Measurements from ENCODE around the gene EYS.
"Not testable (repeated sequence)": the region's sequence is repeated elsewhere in the genome, so short reads cannot be mapped to it uniquely, and the experiment has no call there.

EYS gene

DNA sequence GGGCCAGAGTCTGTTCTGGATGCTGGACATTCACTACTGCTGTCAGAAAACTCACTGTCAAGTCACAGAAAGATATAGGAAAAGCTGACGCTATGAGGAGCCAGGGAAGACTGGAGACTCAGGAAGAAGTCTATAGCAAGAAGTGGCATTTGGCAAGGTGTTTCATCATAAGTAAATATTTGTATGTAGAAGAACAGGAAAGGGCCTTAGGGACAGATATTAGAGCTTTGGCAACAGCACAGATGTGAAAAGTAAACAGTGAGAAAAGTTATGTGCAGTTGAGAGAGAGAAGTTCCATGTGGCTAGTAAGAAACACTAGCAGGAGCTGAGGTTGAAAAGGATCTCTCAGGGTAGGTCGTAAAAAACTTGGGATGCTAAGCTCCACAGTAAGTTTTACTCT, 1202.5 kb downstream of the EYS start:
- no peak for DNase-seq (ENCODE audit: extremely low read depth in 1 of 2, low read depth in 1 of 2)

DNA sequence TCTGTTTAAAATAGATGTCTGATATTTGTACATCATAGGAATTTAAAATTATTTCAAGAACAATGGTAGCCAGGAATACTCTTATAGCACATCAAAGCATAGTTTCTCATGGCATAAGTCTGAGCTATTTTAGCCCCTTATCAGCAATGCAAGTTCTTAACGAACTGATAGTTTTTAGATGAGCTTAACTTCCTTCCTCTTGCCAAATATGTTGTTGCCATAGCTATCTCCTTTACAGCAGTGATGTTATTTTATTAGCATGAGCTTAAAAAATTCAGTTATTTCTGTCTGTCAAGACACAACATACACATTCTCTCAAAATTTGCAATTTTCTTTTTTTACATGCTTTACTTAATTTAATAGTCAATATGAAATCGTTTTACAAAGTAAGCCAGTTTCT, 1204.2 kb downstream of the EYS start:
- no peak for DNase-seq (ENCODE audit: extremely low read depth in 1 of 2, low read depth in 1 of 2)

DNA sequence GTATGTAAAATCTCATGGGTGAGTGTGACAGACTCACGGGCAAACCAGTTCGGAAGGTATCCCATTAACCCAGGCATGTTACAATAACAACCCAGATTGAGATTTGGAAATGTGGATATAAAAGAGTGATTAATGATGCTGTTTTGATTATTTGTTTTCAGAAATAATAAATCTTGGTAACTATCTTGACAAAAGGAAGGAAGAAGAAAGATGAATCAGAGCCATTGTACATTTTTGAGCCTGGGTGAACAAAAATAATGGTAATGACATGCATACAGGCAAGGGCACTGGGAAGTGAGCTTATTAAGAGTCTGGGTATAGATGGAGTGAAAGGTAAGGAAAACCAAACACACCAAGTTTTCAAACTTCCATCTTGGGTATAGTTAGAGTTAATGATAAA, 1209.4 kb downstream of the EYS start:
- no peak for DNase-seq (ENCODE audit: extremely low read depth in 1 of 2, low read depth in 1 of 2)

DNA sequence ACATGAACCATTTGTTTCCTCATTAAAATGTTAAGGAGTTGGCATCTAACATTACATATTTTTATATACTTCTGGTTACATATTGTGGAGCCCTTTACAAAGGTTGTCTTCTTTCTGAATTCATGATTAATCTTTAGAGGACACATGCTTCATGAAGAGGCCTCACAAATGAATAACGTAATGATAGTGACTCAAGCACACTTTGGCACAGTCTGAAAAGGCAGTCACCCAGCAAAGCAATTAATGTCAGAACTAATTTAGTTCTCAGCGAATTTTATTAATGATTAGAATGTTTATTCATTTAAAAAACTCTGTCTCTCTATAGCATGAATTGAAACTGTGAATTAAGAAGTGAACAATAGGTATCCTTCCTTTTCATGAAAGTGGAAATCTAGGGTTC, 1217.3 kb downstream of the EYS start:
- DNase-seq (ENCODE audit: extremely low read depth in 1 of 2, low read depth in 1 of 2) = no peak

DNA sequence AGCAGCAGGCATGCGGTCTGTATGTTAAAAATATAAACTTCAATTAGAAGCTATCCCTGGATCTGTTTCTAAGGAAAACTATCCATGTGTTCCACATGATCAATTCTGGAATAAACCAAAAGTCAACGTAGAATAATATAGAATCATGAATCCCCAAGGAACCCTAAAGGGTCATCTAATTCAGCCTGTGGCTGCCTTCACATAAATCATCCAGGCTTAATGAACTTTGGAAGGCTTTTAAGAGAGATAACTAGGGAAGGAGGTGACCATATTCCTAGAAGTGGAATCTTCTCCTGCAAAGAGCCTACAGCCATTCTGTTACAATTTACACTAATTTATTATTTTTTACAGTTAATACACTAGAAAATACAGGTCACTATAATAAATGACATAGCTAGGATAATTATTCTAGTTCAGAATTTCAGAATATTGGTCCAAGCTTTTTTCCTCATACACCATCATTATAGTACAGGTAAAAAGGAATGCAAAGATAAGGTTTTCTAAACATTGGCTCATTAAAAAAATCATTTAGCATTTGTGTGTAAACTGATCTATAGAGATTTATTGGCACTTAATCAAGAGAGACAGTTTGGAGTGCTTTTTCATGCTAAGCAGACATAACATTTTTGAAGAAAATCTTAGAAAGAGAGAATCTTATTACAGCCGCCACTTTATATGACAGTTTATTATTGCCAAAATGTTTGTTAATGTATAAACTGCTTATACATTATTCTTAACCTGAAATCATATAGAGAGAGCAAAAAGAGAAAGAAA, 1220.3 kb downstream of the EYS start:
- DNase-seq (ENCODE audit: extremely low read depth in 1 of 2, low read depth in 1 of 2) = no peak

DNA sequence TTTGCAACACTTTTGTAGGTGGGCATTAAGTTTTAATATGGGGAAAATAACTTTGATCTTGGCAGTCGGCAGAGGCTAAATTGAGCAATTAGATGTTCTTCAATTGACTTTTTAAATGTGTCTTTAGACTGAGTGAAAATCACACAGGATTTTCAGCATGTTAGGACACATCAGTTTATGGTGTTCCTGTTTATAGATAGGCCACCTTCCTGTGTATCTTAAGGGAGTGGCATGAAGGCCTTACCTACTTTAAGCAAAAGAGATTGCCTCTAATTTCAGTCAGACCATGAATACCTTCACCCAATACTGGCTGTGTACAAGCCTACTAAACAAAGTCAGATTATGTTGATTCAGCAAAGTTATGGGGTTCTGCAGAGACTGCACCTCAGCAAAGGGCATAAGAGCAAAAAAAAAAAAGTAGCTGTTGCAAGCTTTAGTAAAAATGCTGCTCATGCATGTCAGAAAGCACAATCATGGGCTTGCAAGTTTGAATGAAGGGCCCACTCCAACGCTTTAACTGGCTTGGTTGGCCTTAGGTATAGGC, 1223.0 kb downstream of the EYS start:
- DNase-seq (ENCODE audit: extremely low read depth in 1 of 2, low read depth in 1 of 2) = no peak

DNA sequence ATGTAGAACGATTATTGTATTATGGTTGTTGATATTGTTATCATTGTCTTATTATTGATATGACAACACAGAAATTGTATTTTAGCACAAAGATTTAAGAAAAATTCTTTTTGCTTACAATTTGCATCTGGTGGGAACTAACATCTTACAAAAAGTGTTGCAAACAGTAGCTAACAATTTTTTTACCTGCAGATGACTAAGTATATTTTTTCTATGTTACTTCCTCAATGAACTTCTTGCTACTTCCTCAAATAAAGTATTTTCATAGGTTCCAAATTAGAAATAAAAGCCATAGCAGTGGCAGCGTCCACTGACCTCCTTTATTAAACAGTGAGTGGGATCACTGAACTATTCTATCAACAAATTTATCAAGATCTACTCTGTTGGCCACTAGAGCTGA, 1224.4 kb downstream of the EYS start:
- no peak for DNase-seq (ENCODE audit: extremely low read depth in 1 of 2, low read depth in 1 of 2)

DNA sequence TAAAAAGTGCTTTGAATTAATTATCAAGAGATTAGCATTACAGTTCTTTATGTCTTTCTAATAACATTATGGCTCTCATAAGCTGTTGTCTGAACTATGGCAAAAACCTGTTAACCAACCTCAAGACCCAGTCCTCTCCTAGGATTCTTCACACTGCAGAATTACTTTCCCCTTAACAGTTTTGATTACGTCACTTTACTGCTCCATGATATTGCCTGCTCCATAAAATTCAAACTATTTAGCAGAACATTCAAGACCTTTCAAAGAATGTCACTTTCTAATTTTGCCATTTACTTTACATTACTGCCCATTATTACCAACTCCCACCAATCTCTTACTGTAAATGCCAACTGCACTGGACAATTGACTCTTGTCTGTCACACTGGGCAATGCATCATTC, 1227.9 kb downstream of the EYS start:
- DNase-seq (ENCODE audit: extremely low read depth in 1 of 2, low read depth in 1 of 2) = no peak

DNA sequence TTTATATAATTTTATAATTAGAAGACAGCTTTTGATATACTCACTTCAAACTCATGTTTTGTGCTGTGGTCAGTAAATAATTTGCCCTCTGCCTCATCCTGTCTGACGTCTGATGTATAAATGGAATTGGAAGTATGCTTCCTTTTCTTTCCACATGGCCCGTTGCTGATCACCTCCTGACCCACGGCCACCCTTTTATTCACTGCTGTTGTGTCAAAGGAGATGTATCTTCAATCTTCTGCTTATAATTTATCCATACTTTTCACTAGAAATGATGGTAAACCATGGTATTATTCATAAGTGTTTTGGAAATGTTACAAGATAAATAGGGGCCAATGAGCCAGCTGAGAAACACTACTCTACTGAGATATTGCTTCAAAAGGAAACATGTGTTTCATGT, 1229.6 kb downstream of the EYS start:
- no peak for DNase-seq (ENCODE audit: extremely low read depth in 1 of 2, low read depth in 1 of 2)

DNA sequence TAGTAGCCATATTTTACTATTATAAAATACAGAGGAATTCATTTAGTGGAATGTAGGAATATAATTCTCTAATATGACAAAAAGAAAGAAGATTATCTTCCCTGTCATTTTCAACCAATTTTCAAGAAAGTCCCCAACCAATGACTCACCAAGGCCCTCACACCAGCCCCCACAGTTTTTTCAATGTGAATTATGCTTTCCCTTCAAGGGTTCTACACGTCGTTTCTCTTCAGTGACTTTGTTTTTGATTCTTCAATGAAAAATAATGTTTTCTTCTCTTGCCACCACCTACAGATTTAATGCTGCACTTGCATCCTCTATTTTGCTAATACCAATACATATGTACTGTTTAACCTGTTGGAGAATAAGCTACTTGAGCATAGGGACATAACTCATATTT, 1230.1 kb downstream of the EYS start:
- no peak for DNase-seq (ENCODE audit: extremely low read depth in 1 of 2, low read depth in 1 of 2)

DNA sequence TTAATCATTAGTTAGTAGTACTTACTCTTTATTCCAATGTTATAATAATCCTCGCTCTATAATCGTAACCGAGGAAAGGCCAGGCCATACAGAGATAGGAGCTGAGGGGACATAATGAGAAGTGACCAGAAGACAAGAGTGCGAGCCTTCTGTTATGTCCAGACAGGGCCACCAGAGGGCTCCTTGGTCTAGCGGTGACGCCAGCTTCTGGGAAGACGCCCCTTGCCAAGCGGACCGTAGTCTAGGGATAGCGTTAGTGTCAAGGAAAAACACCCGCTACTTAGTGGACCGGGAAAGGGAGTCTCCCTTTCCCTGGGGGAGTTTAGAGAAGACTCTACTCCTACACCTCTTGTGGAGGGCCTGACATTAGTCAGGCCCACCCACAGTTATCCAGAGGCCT, 1237.6 kb downstream of the EYS start:
- not testable (repeated sequence) for DNase-seq (ENCODE audit: extremely low read depth in 1 of 2, low read depth in 1 of 2)

DNA sequence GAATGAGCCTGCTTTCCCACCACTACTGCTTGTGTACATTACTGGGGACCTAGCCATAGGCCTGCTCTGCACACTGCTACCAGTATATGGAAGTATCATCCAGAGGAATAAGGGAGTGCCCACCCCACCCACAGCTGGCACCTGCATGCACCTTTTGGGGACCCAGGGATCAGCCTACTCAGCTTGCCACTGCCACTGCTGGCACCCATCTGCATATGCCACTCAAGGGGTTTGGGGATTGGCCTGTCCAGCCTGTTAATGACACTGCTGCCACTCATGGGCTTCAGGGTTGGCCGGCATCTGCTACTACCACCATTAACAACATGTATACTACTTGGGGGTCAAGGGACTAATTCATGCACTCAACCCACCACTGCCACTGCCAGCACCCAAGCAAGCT, 1239.4 kb downstream of the EYS start:
- no peak for DNase-seq (ENCODE audit: extremely low read depth in 1 of 2, low read depth in 1 of 2)

DNA sequence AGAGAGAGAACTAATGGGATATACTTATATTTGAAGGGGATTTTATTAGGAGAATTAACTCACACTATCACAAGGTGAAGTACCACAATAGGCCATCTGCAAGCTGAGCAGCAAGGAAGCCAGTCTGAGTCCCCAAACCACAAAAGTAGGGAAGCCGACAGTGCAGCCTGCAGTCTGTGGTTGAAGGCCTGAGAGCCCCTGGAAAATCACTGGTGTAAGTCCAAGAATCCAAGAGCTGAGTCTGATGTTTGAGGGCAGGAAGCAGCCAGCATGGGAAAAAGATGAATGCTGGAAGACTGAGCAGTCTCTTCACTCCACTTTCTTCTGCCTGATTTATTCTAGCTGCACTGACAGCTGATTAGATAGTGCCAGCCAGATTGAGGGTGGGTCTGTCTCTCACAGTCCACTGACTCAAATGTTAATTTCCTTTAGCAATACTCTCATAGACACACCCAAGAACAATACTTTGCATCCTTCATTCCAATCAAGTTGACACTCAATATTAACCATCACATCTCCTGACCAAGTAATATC, 1247.5 kb downstream of the EYS start:
- no peak for DNase-seq (ENCODE audit: extremely low read depth in 1 of 2, low read depth in 1 of 2)

DNA sequence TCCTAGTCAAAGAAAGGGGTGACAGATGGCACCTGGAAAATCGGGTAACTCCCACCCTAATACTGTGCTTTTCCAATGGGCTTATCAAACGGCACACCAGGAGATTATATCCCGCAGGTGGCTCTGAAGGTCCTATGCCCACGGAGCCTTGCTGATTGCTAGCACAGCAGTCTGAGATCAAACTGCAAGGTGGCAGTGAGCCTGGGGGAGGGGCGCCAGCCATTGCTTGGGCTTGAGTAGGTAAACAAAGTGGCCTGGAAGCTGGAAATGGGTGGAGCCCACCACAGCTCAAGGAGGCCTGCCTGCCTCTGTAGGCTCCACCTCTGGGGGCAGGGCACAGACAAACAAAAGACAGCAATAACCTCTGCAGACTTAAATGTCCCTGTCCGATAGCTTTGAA, 1258.9 kb downstream of the EYS start:
- not testable (repeated sequence) for DNase-seq (ENCODE audit: extremely low read depth in 1 of 2, low read depth in 1 of 2)

DNA sequence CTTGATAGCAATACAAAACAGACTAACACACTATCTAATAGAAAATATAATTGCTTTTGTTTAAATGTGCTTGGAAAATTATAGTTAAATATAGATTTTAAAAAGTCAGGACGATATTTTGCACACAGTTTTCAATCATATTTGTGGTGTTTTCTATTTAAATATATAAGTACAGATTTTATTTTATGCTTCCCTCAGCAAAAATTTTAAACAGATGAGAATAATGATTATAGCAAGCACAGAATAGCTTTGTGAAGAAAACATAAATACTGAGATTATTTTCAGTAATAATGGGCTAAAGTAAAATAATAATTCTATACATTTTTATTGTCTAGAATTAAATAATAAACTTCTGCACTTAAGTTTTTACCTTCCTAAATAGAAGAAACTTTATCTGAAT, 1262.0 kb downstream of the EYS start:
- no peak for DNase-seq (ENCODE audit: extremely low read depth in 1 of 2, low read depth in 1 of 2)

DNA sequence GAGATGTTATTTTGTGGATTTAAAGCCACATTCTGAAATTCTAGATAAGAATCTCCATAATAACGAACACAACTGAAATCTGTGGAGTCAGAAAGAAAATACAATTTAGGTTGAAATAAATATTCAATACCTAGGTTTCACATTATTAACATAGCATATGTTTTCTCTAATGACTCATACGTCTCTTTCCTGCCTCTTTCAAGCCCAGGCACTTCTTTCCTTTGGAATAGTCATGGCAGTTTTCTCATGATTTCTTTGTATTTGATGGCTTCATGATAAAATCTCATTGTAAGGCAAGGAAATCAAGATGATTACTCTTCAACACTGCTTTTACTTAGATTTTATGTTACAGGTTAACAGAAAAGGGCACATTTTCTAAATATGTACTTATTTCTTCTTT, 1267.8 kb downstream of the EYS start:
- no peak for DNase-seq (ENCODE audit: extremely low read depth in 1 of 2, low read depth in 1 of 2)

DNA sequence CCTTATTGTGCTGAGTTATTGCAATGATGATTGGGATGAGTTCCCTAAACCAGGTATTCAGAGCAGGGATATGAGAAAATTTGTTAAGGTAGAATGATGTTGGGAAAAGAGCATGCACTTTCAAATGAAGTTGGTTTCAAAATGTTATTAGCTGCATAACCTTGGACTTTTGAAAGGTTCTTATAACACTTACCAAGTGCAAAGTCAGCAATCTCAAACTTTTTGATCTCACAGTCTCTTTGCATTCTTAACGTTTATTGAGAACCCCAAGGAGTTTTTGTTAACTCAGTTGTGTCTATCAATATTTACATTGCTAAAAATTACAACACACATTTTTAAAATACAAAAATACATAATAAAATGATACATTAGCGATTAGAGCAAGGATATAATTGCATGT, 1269.0 kb downstream of the EYS start:
- no peak for DNase-seq (ENCODE audit: extremely low read depth in 1 of 2, low read depth in 1 of 2)

DNA sequence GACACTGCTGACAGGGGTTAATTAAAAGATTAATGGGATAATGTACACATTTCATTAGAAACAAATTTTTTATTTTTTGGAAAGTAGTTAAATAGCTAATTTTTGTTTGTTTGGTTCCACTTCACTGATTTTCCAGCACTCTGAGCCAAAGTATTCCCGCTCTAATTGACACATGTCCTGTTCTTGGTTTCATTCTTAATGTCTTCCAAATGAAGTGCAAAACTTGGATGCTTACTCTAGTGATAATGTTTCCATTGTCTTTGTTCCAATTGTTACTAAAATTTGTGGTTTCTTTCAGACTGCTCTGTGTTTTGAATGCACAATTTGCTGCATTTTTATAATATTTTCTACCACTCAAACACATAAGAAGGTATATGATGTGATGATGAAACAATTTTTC, 1277.1 kb downstream of the EYS start:
- no peak for DNase-seq (ENCODE audit: extremely low read depth in 1 of 2, low read depth in 1 of 2)

DNA sequence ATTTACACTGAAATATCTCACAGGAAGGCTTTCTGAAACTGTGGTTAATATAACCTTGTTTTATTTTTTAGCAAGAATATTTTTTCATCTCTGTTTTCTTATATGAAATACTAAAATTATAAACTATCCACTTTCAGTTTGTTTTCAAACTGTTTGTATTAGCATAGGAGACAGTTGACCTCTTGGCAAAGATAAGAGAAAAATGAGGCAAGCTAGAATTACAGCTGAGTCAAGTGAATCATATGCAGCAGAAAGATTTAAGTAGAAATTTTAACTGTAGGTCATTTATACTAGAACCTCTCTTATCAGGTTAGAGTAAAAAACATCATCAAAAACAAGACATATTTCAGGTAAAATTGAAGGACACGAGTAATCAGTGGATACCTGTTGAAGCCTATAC, 1278.8 kb downstream of the EYS start:
- DNase-seq (ENCODE audit: extremely low read depth in 1 of 2, low read depth in 1 of 2) = no peak

DNA sequence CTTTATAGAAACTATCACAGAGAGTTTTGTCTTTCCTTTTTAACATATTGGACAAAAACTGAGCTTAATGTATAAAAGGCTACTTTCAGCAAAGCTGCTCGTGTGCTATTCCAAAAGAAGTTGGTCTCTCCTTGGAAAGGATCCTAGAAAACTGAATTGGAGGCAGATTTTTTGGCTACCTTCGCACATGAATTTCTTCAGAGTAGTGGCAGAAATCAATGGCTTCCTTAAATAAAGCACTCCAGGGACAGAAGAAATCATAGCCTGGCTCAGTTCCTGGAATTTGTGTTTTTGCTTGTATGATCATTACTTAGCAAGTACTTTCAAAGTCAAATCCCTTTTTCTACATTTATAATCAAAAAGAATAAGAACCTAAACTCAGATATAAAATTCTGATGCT, 1291.1 kb downstream of the EYS start:
- no peak for DNase-seq (ENCODE audit: extremely low read depth in 1 of 2, low read depth in 1 of 2)

DNA sequence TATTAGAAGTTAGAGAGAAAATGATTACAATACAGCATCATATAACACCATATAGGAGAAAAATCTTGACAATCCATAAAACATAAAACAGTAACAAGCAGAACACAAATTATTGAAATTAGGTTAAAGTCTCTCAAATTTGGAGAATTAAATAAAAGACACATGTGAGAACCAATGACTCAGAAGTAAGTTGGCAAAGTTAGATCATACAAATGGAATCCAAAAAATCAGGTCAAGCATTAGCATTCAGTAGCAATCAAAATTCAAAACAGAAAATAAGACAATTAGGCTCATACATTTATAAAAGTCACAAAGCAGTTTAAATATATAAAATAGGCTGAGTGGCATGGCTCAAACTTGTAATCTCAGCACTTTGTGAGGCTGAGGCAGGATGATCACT, 1295.8 kb downstream of the EYS start:
- no peak for DNase-seq (ENCODE audit: extremely low read depth in 1 of 2, low read depth in 1 of 2)

DNA sequence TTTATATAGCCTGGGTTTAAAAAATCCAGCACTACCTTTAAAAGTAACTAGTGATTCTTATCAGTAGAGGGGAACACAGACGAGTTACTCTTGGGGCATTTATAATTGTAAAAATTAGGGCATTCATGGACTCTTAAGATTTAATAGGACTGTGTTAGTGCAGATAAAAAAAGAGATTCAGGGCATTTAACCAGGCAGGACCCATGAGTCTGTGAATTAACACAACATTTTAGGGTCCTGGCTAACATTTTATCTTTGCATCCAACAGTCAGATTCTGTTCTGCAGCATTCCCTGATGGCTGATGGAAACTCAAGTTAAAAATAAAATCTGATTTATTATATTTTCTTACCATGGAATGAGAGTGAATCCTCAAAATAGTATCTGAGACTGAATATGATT, 1297.1 kb downstream of the EYS start:
- DNase-seq (ENCODE audit: extremely low read depth in 1 of 2, low read depth in 1 of 2) = no peak

DNA sequence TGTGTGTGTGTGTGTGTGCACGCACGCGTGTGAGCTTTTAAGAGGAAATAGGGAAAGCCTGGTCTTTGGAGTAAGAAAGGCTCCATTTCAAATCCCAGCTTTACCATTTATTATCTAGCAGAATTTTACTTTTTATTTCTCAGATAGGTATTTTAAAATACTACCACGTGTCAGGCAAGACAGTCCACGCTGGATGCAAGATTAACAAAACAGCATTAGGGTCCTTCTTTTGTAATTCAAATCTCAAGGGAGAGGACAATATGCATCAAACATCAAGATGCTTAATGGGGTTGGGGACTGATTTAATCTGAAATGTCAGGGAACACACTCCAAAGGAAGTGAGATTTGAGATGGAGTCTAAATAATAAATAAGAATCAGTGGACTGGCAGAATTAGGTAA, 1302.6 kb downstream of the EYS start:
- DNase-seq (ENCODE audit: extremely low read depth in 1 of 2, low read depth in 1 of 2) = no peak

Data from activated CD8-positive, alpha-beta memory T cell treated with anti-CD3 and anti-CD28 coated beads for 1 hour (primary cell).